CD4-positive, CD25-positive, alpha-beta regulatory T cell (primary cell): Measurements from ENCODE around the gene LCN2. TPM values are rescaled to one million over a fixed set of nuclear protein-coding genes. Genes with fewer than 3 reads are reported as not detected.

Source experiments
- ATAC-seq, 2 donors: fragments of 150-1000 bp; cut with Tn5 transposase; one replicate each; pipeline ENCODE4 v1.10.0; 2021; ENCODE audit warnings: low read depth in 2 of 2, moderate number of reproducible peaks in 2 of 2, moderate library complexity in 1 of 2
- DNase-seq, 3 donors: peaks; one replicate each; pipeline versions ENCODE4 v3.0.0 to v3.0.0-alpha.2; 2012 to 2022; ENCODE audit warnings: mixed read lengths in 1 of 3
- H3K27ac ChIP-seq: one replicate; pipeline ENCODE4 v1.7.0; 2013; ENCODE audit warnings: mild to moderate bottlenecking, low read length; ENCODE audit not compliant: insufficient read depth, poor library complexity, severe bottlenecking
- H3K27me3 ChIP-seq: one replicate; pipeline ENCODE4 v1.7.0; 2013; ENCODE audit warnings: low read length; ENCODE audit not compliant: control insufficient read depth, insufficient read depth
- H3K36me3 ChIP-seq: one replicate; pipeline ENCODE4 v1.7.0; 2013; ENCODE audit warnings: mild to moderate bottlenecking, low read length, moderate library complexity; ENCODE audit not compliant: control insufficient read depth, insufficient read depth
- H3K4me1 ChIP-seq: 2 replicates; pipeline ENCODE4 v1.7.0; 2013; ENCODE audit warnings: mild to moderate bottlenecking, low read length; ENCODE audit not compliant: insufficient read depth, control insufficient read depth, poor library complexity, severe bottlenecking
- H3K4me3 ChIP-seq: one replicate; pipeline ENCODE4 v1.7.0; 2013; ENCODE audit warnings: low read depth, mild to moderate bottlenecking, low read length, moderate library complexity
- H3K9me3 ChIP-seq, 2 experiments: 1 replicate in 1 of 2; 2 replicates in 1 of 2; pipeline ENCODE4 v1.7.0; 2013; ENCODE audit warnings: low read length in 2 of 2, mild to moderate bottlenecking in 1 of 2, moderate library complexity in 1 of 2; ENCODE audit not compliant: control insufficient read depth in 2 of 2
- H3K27ac Mint-ChIP-seq, 3 donors: one replicate each; pipeline ENCODE4 v1.8.0; 2020 to 2022; ENCODE audit warnings: mild to moderate bottlenecking in 3 of 3, mixed read lengths in 3 of 3, moderate library complexity in 2 of 3
- H3K27me3 Mint-ChIP-seq: one replicate; pipeline ENCODE4 v1.8.0; 2022; ENCODE audit warnings: mild to moderate bottlenecking, mixed read lengths
- H3K36me3 Mint-ChIP-seq: one replicate; pipeline ENCODE4 v1.8.0; 2020; ENCODE audit warnings: mixed read lengths
- H3K4me1 Mint-ChIP-seq, 4 donors: one replicate each; pipeline ENCODE4 v1.8.0; 2020 to 2022; ENCODE audit warnings: mixed read lengths in 4 of 4, mild to moderate bottlenecking in 1 of 4
- H3K4me3 Mint-ChIP-seq, 4 donors: one replicate each; pipeline ENCODE4 v1.8.0; 2020 to 2022; ENCODE audit warnings: mild to moderate bottlenecking in 4 of 4, mixed read lengths in 4 of 4, moderate library complexity in 3 of 4
- H3K9me3 Mint-ChIP-seq, 7 donors: one replicate each; pipeline ENCODE4 v1.8.0; 2020 to 2022; ENCODE audit warnings: mixed read lengths in 7 of 7, mild to moderate bottlenecking in 3 of 7, moderate library complexity in 2 of 7
- polyA plus RNA-seq, 4 donors: library from polyadenylated mRNA; unstranded; fragments of 300-500 nt; fragmentation: Illumina TruSeq; gene quantifications; one replicate each; pipeline ENCODE4 v1.2.3, GENCODE V29; 2021
- total RNA-seq: library from RNA; stranded (reverse); gene quantifications from one replicate; pipeline ENCODE4 v1.2.3, GENCODE V29; 2022

LCN2 gene
- total and polyA plus RNA-seq, 5 donors from 2014 or later, result 0.94 TPM; not detected in 4

DNA sequence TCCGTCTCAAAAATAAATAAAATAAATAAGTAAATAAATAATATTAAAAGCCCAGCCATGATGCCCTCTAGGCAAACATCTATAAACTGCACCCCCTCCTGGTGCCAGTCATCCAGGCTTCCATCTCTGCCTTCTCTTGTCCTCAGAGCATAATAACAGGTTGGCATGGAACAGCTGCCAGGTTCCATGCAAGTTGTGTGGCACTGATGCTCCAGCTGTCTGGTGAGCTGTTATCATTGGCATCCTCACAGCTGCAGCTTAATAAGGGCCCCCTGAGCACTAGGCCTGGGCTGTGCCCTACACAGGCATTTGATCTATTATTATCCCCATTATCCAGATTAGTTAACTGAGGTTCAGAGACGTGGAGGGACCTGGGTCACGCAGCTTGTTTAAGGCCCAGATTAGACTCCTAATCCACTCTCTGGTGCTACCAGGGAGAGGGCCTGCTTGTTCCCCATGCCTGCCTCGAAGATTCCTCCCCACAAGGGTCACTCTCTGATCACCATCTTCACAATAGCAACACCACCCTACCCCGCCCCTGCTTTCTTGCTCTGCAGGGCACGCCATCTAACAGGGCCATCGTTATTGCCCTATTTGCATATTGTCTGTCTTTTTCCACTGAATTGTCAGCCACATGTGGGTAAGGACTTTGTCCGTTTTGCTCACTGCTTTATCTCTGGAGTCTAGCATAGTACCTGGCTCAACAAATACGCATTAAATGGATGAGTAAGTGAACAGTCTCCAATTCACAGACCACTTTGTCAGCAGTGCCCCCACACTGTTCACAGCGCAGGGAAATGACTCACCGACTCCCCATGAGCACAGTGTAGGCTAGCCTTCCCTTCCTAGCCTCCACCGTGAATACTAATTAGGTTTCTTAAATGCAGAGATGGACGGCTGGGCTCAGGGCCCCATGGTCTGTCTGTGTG, 52.5 kb downstream of the LCN2 start:
- H3K27ac ChIP-seq, result no peak overlapping the region
- no peaks in the 10 kb centered on the region for H3K9me3 ChIP-seq
- no peaks in the 10 kb centered on the region for H3K36me3 ChIP-seq
- Mint-ChIP-seq H3K9me3 (no peaks in the 10 kb centered on the region), H3K4me1 (peaks cover 2 to 17% (median 6%) of the 10 kb centered on the region in 4 donors), H3K36me3 (no peaks in the 10 kb centered on the region), H3K27ac (peak overlapping the region in 1 of 3 donors; percentile 26), H3K27me3 (peaks cover 29% of the 10 kb centered on the region), H3K4me3 (no peak overlapping the region)
- peaks cover 16% of the 10 kb centered on the region for H3K4me1 ChIP-seq
- ATAC-seq (no peak), DNase-seq (no peak)
- H3K27me3 ChIP-seq, result peaks cover 2% of the 10 kb centered on the region
- H3K4me3 ChIP-seq, result no peak overlapping the region

DNA sequence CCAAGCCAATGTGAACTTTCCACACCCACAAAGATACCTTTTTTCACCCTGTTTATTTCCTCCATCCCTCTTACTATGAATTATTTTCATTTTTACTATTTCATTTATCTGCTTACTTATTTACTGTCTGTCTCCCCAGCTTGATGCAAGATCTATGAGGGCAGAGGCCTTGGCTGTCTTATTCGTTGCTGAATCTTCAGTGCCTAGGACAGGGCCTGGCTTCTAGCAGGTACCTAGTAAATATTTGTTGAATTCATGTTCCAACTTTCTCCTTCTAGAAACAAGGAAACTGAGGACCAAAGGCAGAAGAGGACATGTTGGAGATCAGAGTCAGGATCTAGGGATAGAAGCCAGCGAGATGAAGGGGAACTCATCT, 53.4 kb downstream of the LCN2 start:
- ATAC-seq, result no peak
- Histone ChIP-seq H3K4me1 (peaks cover 16% of the 10 kb centered on the region), H3K4me3 (peak overlapping the region; percentile 47), H3K27me3 (peaks cover 2% of the 10 kb centered on the region), H3K9me3 (no peaks in the 10 kb centered on the region), H3K36me3 (no peaks in the 10 kb centered on the region), H3K27ac (no peak overlapping the region)
- Mint-ChIP-seq H3K36me3 (no peaks in the 10 kb centered on the region), H3K9me3 (no peaks in the 10 kb centered on the region), H3K4me1 (peaks cover 2 to 17% (median 6%) of the 10 kb centered on the region in 4 donors), H3K4me3 (peak overlapping the region; percentile 77 to 83 (median 81)), H3K27me3 (peaks cover 29% of the 10 kb centered on the region), H3K27ac (no peak overlapping the region)
- DNase-seq, result no peak

Other genes starting within 250 kb of the LCN2 start
- 136 TPM for gene ST6GALNAC6, start 249.8 kb upstream of the LCN2 start, total RNA-seq
- gene ST6GALNAC6, start 249.8 kb upstream of the LCN2 start, polyA plus RNA-seq, result 10 to 100 TPM; 43.7 to 50.5 (median 47.9) TPM
- gene ST6GALNAC4, start 232.4 kb upstream of the LCN2 start, total RNA-seq, result 31.6 TPM
- gene ST6GALNAC4, start 232.4 kb upstream of the LCN2 start, polyA plus RNA-seq, result 10 to 100 TPM; 23.1 to 23.8 (median 23.7) TPM
- gene PIP5KL1, start 218.7 kb upstream of the LCN2 start, total RNA-seq, result 3.3 TPM
- 1 to 10 TPM in 1 of 4 donors, under 1 TPM in 2, not detected in 1; 0.22 to 1.1 (median 0.81) TPM for gene PIP5KL1, start 218.7 kb upstream of the LCN2 start, polyA plus RNA-seq
- gene DPM2, start 211.6 kb upstream of the LCN2 start, total RNA-seq, result 35.7 TPM
- 10 to 100 TPM; 27.5 to 30.6 (median 29.7) TPM for gene DPM2, start 211.6 kb upstream of the LCN2 start, polyA plus RNA-seq
- gene EEIG1, start 168.5 kb upstream of the LCN2 start, total RNA-seq, result 402 TPM
- 100 to 1,000 TPM; 140 to 190 (median 177) TPM for gene EEIG1, start 168.5 kb upstream of the LCN2 start, polyA plus RNA-seq
- gene NAIF1, start 82.1 kb upstream of the LCN2 start, total RNA-seq, result 16.8 TPM
- 10 to 100 TPM in 3 of 4 donors, 1 to 10 TPM in 1; 7.8 to 14.7 (median 12.3) TPM for gene NAIF1, start 82.1 kb upstream of the LCN2 start, polyA plus RNA-seq
- 13.8 TPM for gene SLC25A25, start 81.2 kb upstream of the LCN2 start, total RNA-seq
- 10 to 100 TPM; 11.3 to 12.0 (median 11.7) TPM for gene SLC25A25, start 81.2 kb upstream of the LCN2 start, polyA plus RNA-seq
- gene PTGES2, start 21.7 kb upstream of the LCN2 start, total RNA-seq, result 48.6 TPM
- gene PTGES2, start 21.7 kb upstream of the LCN2 start, polyA plus RNA-seq, result 10 to 100 TPM; 33.8 to 39.1 (median 37.6) TPM
- gene BBLN, start 10.8 kb downstream of the LCN2 start, total RNA-seq, result 70.9 TPM
- gene BBLN, start 10.8 kb downstream of the LCN2 start, polyA plus RNA-seq, result 100 to 1,000 TPM; 111 to 176 (median 128) TPM
- 128 TPM for gene CIZ1, start 42.1 kb downstream of the LCN2 start, total RNA-seq
- gene CIZ1, start 42.1 kb downstream of the LCN2 start, polyA plus RNA-seq, result 1 to 10 TPM; 7.2 to 9.3 (median 8.0) TPM
- gene DNM1, start 53.9 kb downstream of the LCN2 start, total RNA-seq, result 1.5 TPM
- not detected for gene DNM1, start 53.9 kb downstream of the LCN2 start, polyA plus RNA-seq
- gene GOLGA2, start 126.6 kb downstream of the LCN2 start, total RNA-seq, result 55.8 TPM
- 1 to 10 TPM; 3.7 to 5.0 (median 4.1) TPM for gene GOLGA2, start 126.6 kb downstream of the LCN2 start, polyA plus RNA-seq
- 10.6 TPM for gene SWI5, start 126.8 kb downstream of the LCN2 start, total RNA-seq
- 10 to 100 TPM; 19.8 to 27.1 (median 22.5) TPM for gene SWI5, start 126.8 kb downstream of the LCN2 start, polyA plus RNA-seq
- 8.2 TPM for gene TRUB2, start 173.0 kb downstream of the LCN2 start, total RNA-seq
- gene TRUB2, start 173.0 kb downstream of the LCN2 start, polyA plus RNA-seq, result 10 to 100 TPM; 21.7 to 26.8 (median 24.3) TPM
- 30.4 TPM for gene COQ4, start 173.4 kb downstream of the LCN2 start, total RNA-seq
- 10 to 100 TPM; 30.4 to 41.3 (median 33.8) TPM for gene COQ4, start 173.4 kb downstream of the LCN2 start, polyA plus RNA-seq
- 8.6 TPM for gene SLC27A4, start 191.1 kb downstream of the LCN2 start, total RNA-seq
- gene SLC27A4, start 191.1 kb downstream of the LCN2 start, polyA plus RNA-seq, result 1 to 10 TPM; 5.5 to 8.7 (median 6.4) TPM
- 46.2 TPM for gene URM1, start 221.9 kb downstream of the LCN2 start, total RNA-seq
- 10 to 100 TPM; 47.4 to 60.7 (median 53.2) TPM for gene URM1, start 221.9 kb downstream of the LCN2 start, polyA plus RNA-seq